Measurements from ENCODE around the gene RIPOR3. TPM values are rescaled to one million over a fixed set of nuclear protein-coding genes. Genes with fewer than 3 reads are reported as not detected.

RIPOR3 gene
- polyA plus RNA-seq, 1 donor from 2014 or later = not detected

- Histone ChIP-seq H3K27ac (ENCODE audit: low read length) (no peak overlapping the region), H3K9ac (ENCODE audit: low read length) (no peak overlapping the region), H3K9me3 (ENCODE audit: low read length) (no peaks in the 10 kb centered on the region), H3K9me2 (ENCODE audit: insufficient read depth, low read length) (no peaks in the 10 kb centered on the region), H3K36me3 (ENCODE audit: insufficient read depth, low read length) (peaks cover 5% of the 10 kb centered on the region), H3K27me3 (ENCODE audit: insufficient read depth, low read depth, low read length) (no peaks in the 10 kb centered on the region), H3K4me2 (ENCODE audit: low read length) (no peak overlapping the region), H3K4me3 (ENCODE audit: low read length) (no peak overlapping the region), H3K79me2 (replicated peaks; ENCODE audit: insufficient read depth, low read length) (no peaks in the 10 kb centered on the region), H2AFZ (ENCODE audit: low read depth, low read length) (no peak overlapping the region), H4K20me1 (ENCODE audit: insufficient read depth) (no peaks in the 10 kb centered on the region), H3F3A (ENCODE audit: insufficient read depth, low read length, poor library complexity, severe bottlenecking) (no peaks in the 10 kb centered on the region)
- no peak for TF ChIP-seq TAF1 (IDR thresholded peaks at IDR 0.05; ENCODE audit: low read depth)
- no peak for TF ChIP-seq POLR2AphosphoS5 (IDR thresholded peaks at IDR 0.05)
- TF ChIP-seq MXI1 (conservative IDR thresholded peaks at IDR 0.05; ENCODE audit: poor library complexity, severe bottlenecking) = no peak
- TF ChIP-seq RAD21 (conservative IDR thresholded peaks at IDR 0.05) = no peak
- TF ChIP-seq EP300 (conservative IDR thresholded peaks at IDR 0.05; ENCODE audit: poor library complexity, severe bottlenecking) = no peak
- no peak for TF ChIP-seq REST (IDR thresholded peaks at IDR 0.05; ENCODE audit: borderline replicate concordance)
- no peak for TF ChIP-seq CTCF (IDR thresholded peaks at IDR 0.05; ENCODE audit: poor library complexity, severe bottlenecking)
These were observed 100.0 kb downstream of the RIPOR3 start for GRCh38 chr20:50591233-50591852.

- Histone ChIP-seq H3K9me2 (ENCODE audit: insufficient read depth, low read length) (no peaks in the 10 kb centered on the region), H3K9me3 (ENCODE audit: low read length) (no peaks in the 10 kb centered on the region), H3K4me3 (ENCODE audit: low read length) (no peak overlapping the region), H3F3A (ENCODE audit: insufficient read depth, low read length, poor library complexity, severe bottlenecking) (no peaks in the 10 kb centered on the region), H3K27me3 (ENCODE audit: insufficient read depth, low read depth, low read length) (no peaks in the 10 kb centered on the region), H3K79me2 (replicated peaks; ENCODE audit: insufficient read depth, low read length) (no peaks in the 10 kb centered on the region), H3K4me2 (ENCODE audit: low read length) (no peak overlapping the region), H4K20me1 (ENCODE audit: insufficient read depth) (no peaks in the 10 kb centered on the region), H3K36me3 (ENCODE audit: insufficient read depth, low read length) (peaks cover 5% of the 10 kb centered on the region), H3K9ac (ENCODE audit: low read length) (no peak overlapping the region), H2AFZ (ENCODE audit: low read depth, low read length) (no peak overlapping the region), H3K27ac (ENCODE audit: low read length) (no peak overlapping the region)
- TF ChIP-seq EZH2 (IDR thresholded peaks at IDR 0.05; ENCODE audit: borderline replicate concordance, insufficient read depth, low read length, poor library complexity, severe bottlenecking) = no peak
- no peak for TF ChIP-seq REST (IDR thresholded peaks at IDR 0.05; ENCODE audit: borderline replicate concordance)
- no peak for TF ChIP-seq RAD21 (conservative IDR thresholded peaks at IDR 0.05)
- no peak for TF ChIP-seq CTCF (IDR thresholded peaks at IDR 0.05; ENCODE audit: poor library complexity, severe bottlenecking)
- TF ChIP-seq MXI1 (conservative IDR thresholded peaks at IDR 0.05; ENCODE audit: poor library complexity, severe bottlenecking) = no peak
- TF ChIP-seq TAF1 (IDR thresholded peaks at IDR 0.05; ENCODE audit: low read depth) = no peak
These were observed 101.0 kb downstream of the RIPOR3 start for GRCh38 chr20:50590348-50590664.
